Tibial artery (tissue), 4 donors: ENCODE data around the gene SLC38A6.

Experiments used
- DNase-seq, 2 donors: peaks; one replicate each; pipeline ENCODE4 v3.0.0-alpha.2; 2019
- H3K27ac ChIP-seq, 2 donors: fragments of 200-600 bp; sonication (generic) in 1 of 2; 1 replicate in 1 of 2; 2 replicates in 1 of 2; pipeline ENCODE4 v1.5.1; 2018 to 2019; ENCODE audit warnings: mild to moderate bottlenecking in 1 of 2
- H3K27me3 ChIP-seq, 2 donors: fragments of 200-600 bp; sonication (generic) in 1 of 2; one replicate each; pipeline versions ENCODE4 v1.5.1 to v1.6.0; 2016 to 2019
- H3K36me3 ChIP-seq, 3 donors: fragments of 200-600 bp; sonication (generic) in 2 of 3; one replicate each; pipeline ENCODE4 v1.5.1; 2016 to 2019; ENCODE audit warnings: mild to moderate bottlenecking in 2 of 3
- H3K4me1 ChIP-seq, 4 donors: fragments of 200-600 bp; sonication (generic) in 2 of 4; 1 replicate in 3 of 4; 2 replicates in 1 of 4; pipeline ENCODE4 v1.5.1; 2016 to 2019
- H3K4me3 ChIP-seq, 2 donors: fragments of 200-600 bp; sonication (generic) in 1 of 2; 1 replicate in 1 of 2; 2 replicates in 1 of 2; pipeline ENCODE4 v1.5.1; 2018 to 2019; ENCODE audit warnings: mild to moderate bottlenecking in 2 of 2
- H3K9me3 ChIP-seq, 3 donors: fragments of 200-600 bp; sonication (generic) in 1 of 3; one replicate each; pipeline ENCODE4 v1.5.1; 2016 to 2019
- CTCF ChIP-seq, 2 experiments: fragments of 200-600 bp in 1 of 2; fragments of 450-650 bp in 1 of 2; IDR thresholded peaks; one replicate each; pipeline ENCODE4 v1.5.1; 2017 to 2019; ENCODE audit warnings: antibody characterized with exemption in 2 of 2, mild to moderate bottlenecking in 1 of 2, moderate library complexity in 1 of 2
- intact Hi-C: fragments of 100-400 bp; cut with DNase I; formaldehyde crosslinking; loops from one replicate; pipeline ENCODE4 v1.15.0; 2023; ENCODE audit warnings: low total_unique reads

The SLC38A6 gene

GRCh38 chr14:60968671-60969070 is 12.4 kb upstream of the SLC38A6 start:
- no peaks in the 10 kb centered on the region for H3K9me3 ChIP-seq
- H3K4me3 ChIP-seq: no peak overlapping the region
- DNase-seq: no peak
- peaks cover 0 to 13% (median 2%) of the 10 kb centered on the region in 4 donors for H3K4me1 ChIP-seq
- intact Hi-C loops: no loop called here
- TF ChIP-seq CTCF (IDR thresholded peaks at IDR 0.05): no peak
- H3K27ac ChIP-seq: no peak overlapping the region
- peaks cover 0 to 16% (median 5%) of the 10 kb centered on the region in 3 donors for H3K36me3 ChIP-seq
- no peaks in the 10 kb centered on the region for H3K27me3 ChIP-seq

GRCh38 chr14:60970146-60970545 is 10.9 kb upstream of the SLC38A6 start:
- Histone ChIP-seq H3K4me3 (no peak overlapping the region), H3K36me3 (peaks cover 0 to 21% (median 5%) of the 10 kb centered on the region in 3 donors), H3K27me3 (no peaks in the 10 kb centered on the region), H3K4me1 (peaks cover 0 to 12% (median 2%) of the 10 kb centered on the region in 4 donors), H3K9me3 (no peaks in the 10 kb centered on the region), H3K27ac (no peak overlapping the region)
- no peak for TF ChIP-seq CTCF (IDR thresholded peaks at IDR 0.05)
- intact Hi-C loops: no loop called here
- DNase-seq: no peak

GRCh38 chr14:60971271-60971670 is 9.8 kb upstream of the SLC38A6 start:
- H3K4me1 ChIP-seq: peaks cover 0 to 5% (median 0%) of the 10 kb centered on the region in 4 donors
- H3K27ac ChIP-seq: no peak overlapping the region
- H3K27me3 ChIP-seq: no peaks in the 10 kb centered on the region
- DNase-seq: no peak
- intact Hi-C loops: no loop called here
- no peak for TF ChIP-seq CTCF (IDR thresholded peaks at IDR 0.05)
- no peaks in the 10 kb centered on the region for H3K9me3 ChIP-seq
- no peak overlapping the region for H3K4me3 ChIP-seq
- H3K36me3 ChIP-seq: peaks cover 0 to 29% (median 9%) of the 10 kb centered on the region in 3 donors

GRCh38 chr14:60972295-60972694 is 8.8 kb upstream of the SLC38A6 start:
- peaks cover 0 to 5% (median 0%) of the 10 kb centered on the region in 4 donors for H3K4me1 ChIP-seq
- intact Hi-C loops: no loop called here
- DNase-seq: no peak
- peaks cover 0 to 29% (median 9%) of the 10 kb centered on the region in 3 donors for H3K36me3 ChIP-seq
- TF ChIP-seq CTCF (IDR thresholded peaks at IDR 0.05): no peak
- H3K9me3 ChIP-seq: no peaks in the 10 kb centered on the region
- no peak overlapping the region for H3K27ac ChIP-seq
- H3K4me3 ChIP-seq: no peak overlapping the region
- no peaks in the 10 kb centered on the region for H3K27me3 ChIP-seq

GRCh38 chr14:60973070-60973469 is 8.0 kb upstream of the SLC38A6 start:
- peaks cover 0 to 29% (median 9%) of the 10 kb centered on the region in 3 donors for H3K36me3 ChIP-seq
- peaks cover 0 to 10% (median 0%) of the 10 kb centered on the region in 4 donors for H3K4me1 ChIP-seq
- intact Hi-C loops: no loop called here
- DNase-seq: no peak
- no peaks in the 10 kb centered on the region for H3K27me3 ChIP-seq
- H3K4me3 ChIP-seq: no peak overlapping the region
- no peak for TF ChIP-seq CTCF (IDR thresholded peaks at IDR 0.05)
- no peak overlapping the region for H3K27ac ChIP-seq
- H3K9me3 ChIP-seq: no peaks in the 10 kb centered on the region
